Amniotic epithelial cell (primary cell): Measurements from ENCODE around the gene SPATA2.
A peak's percentile ranks its signal among the peaks of the same experiment; 100 is the strongest.

Source experiments
- DNase-seq: peaks from one replicate; pipeline ENCODE4 v3.0.0-alpha.2; 2010; ENCODE audit warnings: low read depth

The SPATA2 gene

DNA sequence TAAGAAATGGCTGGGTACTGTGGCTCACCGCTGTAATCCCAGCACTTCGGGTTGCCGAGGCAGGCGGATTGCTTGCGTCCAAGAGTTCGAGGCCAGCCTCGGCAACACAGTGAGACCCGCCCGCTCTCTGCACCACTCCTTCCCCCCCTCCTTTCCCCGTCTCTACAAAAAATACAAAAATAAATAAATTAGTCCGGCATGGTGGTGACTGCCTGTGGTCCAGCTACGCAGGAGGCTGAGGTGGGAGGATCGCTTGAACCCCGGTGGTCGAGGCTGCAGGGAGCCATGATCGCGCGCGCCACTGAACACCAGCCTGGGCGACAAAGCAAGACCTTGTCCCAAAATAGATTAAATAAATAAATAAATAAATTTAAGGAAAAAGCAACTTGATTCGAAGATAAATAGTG is 20.4 kb upstream of the SPATA2 start:
- DNase-seq: no peak

DNA sequence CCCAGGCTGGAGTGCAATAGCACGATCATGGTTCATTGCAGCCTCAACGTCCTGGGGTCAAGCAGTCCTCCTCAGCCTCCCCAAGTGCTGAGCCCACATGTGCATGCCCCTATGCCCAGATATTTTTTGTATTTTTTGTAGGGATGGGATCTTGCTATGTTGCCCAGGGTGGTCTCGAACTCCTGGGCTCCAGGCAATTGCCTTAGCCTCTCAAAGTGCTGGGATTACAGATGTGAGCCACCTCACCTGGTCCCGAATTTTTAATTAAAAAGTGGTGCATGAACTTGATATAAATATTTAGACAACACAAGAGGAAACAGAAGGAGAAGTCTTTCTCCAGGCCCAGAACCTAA is 13.8 kb upstream of the SPATA2 start:
- DNase-seq: no peak

DNA sequence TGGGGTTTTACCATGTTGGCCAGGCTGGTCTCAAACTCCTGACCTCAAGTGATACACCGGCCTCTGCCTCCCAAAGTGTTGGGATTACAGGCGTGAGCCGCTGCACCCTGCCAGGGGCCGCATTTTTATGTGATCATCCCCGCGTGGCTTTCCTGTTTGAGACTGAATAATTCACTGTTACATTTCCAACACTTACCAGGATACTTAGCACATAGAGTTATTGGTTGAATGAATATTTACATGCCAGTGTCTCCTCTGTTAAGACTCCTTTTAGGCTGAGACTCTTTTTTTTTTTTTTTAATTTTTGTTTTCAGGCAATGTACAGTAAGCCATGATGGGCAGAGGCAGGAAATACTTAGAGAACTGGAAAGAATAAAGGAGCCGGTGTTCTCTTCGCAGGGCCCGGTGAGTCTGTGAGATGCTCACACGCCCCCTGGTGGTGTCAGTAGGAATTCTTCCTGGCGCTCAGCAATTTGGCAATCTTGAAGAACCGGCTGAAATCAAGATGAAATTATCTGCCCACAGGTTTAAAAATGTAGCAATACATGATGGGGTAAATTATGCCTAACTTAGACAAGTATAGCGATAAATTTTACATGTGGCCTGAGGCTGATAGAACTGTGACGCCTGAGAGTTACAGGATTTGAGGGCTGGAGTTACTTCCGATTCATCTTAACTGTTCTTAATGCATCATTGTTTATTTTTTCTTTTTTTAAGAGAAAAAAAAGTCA is 13.2 kb upstream of the SPATA2 start:
- peak; percentile 97 for DNase-seq

DNA sequence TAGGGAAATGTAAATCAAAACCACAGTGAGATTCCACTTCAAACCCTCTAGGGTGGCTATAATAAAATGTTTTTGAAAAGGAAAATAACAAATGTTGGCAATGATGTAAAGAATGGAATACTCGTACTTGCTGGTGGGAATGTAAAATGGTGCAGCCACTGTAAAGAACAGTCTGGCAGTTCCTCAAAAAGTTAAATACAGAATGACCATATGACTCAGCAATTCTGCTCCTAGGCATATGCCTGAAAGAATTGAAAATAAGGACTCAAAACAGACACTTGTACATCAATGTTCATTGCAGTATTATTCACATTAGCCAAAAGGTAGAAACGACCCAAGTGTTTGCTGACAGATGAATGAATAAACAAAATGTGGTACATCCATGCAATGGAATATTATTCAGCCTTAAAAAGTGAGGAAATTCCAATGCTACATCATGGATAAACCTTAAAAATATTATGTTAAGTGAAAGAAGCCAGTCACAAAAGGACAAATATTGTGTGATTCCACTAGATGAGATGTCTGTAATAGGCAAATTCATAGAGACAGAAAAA is 10.6 kb upstream of the SPATA2 start:
- DNase-seq: no peak

DNA sequence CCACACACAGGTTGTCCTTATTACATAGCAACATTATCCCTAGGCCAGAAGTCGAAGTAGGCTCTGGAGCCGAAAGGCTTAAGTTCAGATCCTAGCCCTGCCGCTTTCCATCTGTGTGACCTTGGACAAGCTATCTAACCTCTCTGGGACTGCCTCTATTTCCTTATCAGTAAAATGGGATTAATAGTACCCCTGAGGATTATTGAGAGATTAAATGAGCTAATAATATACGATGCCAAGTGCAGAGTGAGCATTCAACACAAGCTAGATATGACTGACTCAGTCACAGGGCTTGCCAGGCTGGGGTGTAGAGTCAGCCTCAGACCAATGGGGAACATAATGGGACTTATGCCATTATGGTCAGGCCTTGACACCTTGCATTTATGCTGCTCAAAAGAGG is 8.9 kb upstream of the SPATA2 start:
- DNase-seq: peak; percentile 60

DNA sequence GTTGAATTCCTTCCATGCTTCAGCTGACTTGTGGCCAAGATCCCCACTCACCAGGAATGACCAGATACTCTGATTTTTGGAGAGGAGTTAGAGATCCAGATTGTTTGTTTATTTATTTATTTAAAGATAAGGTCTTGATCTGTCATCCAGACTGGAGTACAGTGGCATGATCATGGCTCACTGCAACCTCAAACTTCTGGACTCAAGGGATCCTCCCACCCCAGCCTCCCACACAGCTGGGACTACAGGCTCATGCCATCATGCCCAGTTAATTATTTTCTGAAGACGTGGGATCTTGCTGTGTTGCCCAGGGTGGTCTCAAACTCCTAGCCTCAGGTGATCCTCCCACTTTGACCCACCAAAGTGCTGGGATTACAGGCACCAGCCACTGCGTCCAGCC is 4.1 kb upstream of the SPATA2 start:
- DNase-seq: no peak

DNA sequence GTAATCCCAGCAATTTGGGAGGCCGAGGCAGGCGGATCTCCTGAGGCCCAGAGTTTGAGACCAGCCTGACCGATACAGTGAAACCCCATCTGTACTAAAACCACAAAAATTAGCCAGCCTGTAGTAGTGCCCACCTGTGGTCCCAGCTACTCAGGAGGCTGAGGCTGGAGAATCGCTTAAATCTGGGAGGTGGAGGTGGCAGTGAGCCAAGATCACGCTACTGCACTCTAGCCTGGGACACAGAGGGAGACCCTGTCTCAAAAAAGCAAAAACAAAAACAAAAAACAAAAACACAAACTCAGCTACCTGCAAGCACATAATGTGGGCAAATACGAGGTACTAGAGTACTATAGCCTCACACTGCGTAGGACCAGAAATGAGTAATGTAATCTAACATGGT is 3.7 kb upstream of the SPATA2 start:
- DNase-seq: no peak

DNA sequence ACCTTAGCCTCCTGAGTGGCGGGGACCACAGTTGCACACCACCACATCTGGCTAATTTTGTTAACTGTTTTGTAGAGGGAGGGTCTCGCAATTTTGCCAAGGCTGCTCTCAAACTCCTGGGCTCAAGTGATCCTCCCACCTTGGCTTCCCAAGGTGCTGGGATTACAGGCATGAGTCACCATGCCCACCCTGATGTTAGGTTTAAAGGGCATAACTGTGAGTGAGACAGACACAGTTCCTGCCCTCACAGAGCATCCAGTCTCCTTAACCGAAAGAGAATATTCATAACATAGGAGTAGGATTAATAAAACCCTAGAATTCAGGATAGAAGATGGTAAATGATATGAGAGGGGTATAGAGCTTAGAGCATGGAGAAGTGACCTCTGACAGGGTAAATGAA is 3.1 kb upstream of the SPATA2 start:
- no peak for DNase-seq

DNA sequence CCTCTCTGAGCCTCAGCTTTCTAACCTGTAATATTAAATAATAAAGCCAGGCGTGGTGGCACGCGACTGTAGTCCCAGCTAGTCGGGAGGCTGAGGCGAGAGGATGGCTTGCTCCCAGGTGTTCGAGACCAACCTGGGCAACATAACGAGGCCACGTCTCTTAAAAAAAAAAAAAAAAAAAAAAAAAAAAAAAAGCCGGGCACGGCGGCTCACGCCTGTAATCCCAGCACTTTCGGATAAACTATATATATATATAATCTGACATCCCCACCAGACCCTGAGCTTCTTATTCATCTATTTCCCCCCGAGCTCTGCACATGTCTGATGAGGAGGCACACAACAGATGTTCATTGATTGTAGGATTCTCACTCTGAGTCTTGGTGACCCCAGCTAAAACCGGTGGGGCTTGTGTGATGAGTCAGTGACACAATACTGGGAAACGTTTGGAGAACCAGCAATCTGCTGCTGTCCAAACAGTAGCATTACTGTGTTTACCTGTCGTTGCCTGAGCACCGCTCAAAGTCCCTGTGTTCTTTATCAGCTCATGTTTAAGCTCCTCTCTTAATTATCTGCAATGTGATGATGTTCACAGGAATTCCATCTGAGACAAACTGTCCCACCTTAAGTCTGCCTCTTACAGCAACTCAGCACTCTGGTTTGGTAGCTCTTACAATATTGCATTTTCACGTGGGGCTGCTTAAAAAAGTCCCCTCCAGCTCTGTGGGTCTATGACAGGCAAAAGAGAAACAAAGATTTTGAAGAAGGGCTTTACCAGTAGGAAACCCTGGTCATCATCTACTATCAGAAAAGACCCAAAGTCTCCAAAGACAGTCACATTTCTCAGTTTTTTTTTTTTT is 1.0 kb upstream of the SPATA2 start:
- no peak for DNase-seq

DNA sequence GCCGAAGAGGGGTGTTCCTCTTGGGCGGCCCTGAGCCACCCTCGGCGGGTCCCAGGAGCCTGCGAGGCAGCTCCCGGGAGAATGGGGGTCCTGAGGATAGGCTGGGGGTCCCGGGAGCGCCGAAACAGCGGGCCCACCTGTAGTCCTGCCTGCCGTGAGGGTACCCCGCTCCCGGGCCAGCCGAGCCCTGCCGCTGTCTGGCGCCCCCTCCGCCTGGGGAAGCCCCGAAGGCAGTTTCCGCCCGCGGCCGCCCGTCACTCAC is 280 bp downstream of the SPATA2 start:
- DNase-seq: no peak

DNA sequence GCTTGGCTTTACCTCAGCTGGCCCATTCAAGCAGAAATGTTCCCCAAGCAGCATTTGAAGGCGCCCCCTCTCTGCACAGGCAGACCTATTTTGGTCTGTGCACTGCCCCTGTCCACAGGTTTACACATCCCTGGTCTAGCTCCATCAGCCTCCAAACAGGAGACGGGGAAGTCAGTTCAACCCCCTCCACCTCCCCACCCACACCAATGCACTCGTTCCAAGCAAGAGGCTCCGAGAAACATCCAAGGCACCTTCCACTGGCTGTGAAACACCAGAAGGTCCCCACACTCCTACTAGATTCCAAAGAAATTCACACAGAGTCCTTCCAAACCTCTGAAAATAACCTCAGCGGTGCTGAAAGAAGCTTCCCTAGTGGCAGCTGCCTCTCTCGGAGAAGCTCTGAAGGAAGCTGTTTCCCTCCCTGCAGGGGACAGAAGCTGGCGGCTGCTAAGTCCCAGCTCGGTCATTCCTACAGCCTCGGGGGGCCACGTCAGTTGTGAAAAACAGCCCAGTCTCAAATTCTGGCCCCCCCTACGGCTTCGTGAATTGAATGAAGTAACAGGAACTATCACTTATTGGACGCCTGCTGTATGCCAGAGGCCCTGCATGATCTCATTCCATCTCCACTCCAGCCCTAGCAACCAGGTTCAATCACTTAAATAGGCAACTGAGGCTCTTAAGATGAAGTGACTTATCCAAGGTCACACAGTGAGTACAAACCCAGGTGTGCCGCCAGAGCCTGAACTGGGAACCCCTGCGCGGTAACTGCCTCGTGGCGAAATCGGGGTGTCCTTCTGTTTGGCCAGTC is 815 bp downstream of the SPATA2 start:
- no peak for DNase-seq

DNA sequence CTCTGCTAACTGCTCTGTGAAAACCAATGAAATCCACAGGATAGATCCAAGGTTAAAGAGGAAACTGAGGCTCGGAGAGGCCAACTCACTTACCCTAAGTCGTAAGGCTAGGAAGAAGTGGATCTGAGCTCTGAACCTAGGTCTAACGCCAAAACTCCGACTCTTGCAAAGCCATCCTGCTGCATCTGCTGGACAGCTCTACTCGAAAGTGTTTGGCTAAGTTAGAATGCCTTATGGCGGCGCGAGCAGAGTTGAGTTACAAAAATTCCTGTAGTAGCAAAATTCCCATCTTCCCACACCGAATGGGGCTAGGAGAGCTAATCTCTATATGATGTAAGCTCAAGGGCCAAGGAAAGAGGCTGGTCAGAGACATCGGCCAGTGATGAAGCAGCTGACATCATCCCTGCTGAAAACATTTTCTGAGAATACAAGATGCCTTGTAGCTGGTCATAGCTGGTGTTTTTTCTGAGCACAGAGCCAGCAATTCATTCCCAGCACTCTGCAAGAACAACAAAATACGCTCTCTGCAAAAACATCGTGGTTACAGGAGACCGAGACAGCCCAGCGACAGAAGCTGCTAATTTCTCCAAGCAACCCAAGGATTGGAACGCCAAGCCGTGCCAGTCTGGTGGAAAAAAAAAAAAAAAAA is 1.8 kb downstream of the SPATA2 start:
- peak; percentile 74 for DNase-seq

DNA sequence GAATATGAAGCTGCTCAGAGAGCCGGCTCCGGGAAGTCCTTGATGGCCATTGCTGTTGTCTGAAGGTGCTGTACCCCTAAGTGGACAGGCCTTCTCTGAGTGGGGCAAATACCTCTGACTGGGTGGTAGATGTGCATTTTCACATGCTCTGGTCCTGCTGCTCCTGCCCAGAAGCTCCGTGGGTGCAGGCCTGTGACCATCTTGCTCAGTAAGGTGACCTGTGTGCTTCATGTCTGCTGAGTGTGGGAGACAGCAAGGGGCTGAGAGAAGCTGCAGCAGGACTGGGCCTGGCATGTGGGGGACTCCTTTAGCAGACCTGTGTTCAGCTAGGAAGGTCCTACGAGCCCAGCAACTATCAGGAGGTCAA is 5.0 kb downstream of the SPATA2 start:
- no peak for DNase-seq

DNA sequence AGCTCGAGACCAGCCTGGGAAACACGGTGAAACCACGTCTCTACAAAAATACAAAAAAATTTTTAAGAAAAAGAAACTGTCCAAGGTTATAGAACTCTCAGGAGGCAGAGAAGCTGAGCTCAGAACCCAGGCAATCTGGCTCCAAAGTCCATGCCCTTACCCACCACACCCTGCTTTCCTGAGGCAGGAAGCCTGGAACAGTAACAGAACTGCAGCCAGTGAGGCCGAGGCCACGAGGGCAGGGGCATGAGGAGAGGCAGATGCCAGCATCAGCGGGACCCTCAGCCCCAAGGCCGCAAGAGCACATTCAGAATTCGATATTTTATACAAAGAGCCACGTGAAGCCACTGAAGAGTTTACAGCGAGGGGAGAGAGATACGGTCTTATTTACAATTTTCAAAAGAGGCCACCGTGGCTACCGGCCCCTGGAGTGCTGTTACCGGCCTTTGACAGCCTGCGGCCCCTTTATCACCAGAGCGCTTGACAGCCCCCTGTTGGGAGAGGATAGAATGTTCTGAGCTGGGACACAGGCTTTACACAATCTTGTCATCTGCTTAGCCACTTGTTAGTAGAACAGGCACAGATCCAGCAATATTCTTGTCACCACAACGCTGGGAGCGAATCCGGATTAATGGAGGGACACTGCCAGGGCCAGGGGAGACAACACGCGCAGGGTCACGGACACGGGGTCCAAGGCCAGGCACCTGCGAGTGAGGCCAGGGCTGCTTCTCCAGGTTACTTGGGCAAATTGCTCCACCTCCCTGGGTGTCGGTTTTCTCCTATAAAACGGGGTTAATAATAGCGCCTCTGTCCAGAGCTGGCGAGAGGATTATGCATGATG is 5.6 kb downstream of the SPATA2 start:
- DNase-seq: no peak

DNA sequence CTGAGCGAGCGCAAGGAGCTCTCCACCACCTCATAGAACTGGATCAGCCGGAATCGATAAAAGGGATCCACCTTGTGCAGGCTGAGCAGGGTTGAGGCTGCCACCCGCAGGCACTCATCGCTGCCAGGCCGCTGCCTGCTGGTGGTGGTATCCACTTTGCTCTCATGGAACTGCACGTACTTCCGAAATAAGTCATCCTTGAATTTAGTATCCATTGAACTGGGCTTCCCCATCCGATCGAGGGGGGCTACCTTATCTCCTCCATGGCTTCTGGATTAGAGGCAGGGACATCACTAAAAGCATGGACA is 7.1 kb downstream of the SPATA2 start:
- no peak for DNase-seq

DNA sequence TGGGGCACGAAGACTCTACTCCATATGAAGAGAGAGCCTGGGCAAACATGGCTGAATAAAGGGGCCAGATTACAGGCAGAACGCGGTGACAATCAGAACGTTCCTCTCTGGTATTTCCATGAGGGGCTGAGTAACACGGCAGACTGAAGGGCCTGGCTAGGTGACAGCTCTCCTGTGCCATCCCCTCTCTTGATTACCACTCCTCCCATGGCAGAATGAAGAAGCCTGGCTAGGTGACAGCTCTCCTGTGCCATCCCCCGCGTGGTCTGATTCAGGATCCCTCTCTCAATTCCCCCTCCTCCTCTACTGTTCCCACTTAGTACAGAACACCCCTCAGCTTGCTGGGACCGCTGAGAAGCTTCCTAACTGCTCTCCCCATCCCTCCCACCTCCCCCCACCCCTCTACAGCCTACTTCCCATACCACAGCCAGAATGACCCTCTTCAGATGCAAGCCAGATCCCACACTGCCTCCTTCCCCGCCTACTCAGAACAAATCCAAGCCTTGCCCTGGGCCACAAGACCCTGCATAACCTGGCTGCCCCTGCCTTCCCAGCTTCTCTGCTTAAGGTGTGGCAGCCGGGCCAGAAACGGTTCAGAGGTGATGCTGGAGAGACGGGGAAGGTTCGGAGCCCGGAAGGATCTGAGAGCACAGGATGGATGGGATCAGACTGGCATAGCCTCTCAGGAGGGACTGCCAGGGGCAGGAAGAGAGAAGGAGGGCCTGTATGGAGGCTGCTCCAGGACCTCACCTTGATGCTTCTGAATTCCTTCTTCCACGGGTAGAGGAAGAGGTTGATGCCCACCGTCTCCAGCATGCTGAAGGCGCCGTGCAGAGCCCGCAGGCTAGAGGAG is 7.7 kb downstream of the SPATA2 start:
- DNase-seq: no peak

DNA sequence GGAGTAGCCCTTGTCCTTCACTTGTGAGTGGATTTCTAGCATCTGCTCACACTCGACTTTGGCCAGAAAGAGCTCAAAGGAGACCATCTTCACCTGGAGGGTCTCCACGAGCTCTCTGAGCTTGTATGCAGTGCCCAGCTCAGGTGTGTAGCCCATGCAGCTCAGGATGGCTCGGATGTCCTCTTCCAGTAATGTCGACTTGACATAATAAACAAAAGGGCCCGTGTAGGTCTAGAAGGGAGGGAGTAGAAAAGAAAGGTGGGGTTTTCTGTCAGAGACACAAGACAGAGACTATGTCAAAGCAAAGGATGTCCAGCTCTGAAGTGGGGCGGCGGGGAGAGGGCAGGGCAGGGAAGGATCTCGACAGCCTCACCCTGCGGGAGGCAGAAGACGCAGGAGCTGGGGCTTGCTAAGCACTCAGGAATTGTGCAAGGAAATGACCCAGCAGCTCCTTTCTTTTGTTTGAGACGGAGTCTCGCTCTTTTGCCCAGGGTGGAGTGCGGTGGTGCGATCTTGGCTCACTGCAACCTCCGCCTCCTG is 8.6 kb downstream of the SPATA2 start:
- DNase-seq: no peak

DNA sequence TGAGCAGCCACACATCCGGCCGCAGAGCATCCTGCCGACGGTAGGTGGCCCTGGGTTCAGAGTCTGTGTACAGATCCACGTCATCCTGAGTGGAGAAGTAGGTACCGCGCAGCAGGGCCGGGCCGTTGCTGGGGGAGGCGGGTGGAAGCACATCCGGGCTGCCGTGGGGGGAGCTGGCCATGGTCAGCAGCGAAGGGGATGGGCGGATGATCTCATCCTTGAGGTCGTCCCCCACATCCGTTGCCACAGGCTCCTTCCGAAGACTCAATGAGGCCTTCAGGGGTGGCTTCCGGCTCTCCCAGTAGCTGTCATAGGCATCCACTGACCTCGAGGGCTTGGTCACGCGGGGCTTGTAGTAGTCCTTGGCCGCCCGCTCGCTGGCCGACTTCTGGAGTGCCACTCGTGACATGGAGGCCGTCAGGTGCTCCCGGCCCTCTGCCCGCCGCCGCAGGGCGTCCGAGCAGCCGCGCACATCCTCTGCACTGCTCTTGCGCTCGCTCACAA is 9.2 kb downstream of the SPATA2 start:
- no peak for DNase-seq

DNA sequence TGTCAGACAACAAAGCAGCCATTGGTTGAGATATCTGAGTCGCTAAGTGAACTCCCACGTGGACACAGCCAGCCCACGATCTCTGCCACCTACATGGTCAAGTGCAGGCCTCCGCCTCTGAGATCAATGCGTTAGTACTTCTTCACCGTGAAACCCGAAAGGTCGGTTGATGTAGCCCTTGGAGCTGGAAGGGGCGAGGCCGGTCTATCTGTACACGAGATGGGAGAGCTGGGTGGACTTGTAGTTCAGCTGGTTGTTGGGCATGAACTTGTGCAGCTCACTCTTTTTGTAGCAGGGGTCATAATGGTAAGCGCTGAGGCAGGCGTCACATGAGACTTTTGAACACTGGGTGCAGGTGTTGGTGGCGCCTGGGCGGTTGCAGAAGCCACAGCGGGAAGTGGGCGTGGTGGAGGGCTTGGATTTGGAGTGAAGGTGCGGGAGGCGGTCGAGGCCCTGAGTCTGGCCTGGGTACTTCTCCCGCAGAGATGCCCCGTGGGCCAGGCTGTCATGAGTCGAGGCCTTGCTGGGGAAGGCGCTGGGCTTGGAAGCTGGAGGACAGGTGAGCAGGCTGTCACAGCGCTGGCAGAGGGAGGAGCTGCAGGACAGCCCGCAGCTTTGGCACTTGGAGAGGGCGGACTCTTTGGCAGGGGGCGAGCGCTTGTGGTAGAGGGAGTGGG is 9.8 kb downstream of the SPATA2 start:
- DNase-seq: no peak
